Pancreas (tissue), 10 donors: ENCODE measurements around the gene ANKRD17. TPM values are rescaled to one million over a fixed set of nuclear protein-coding genes. Genes with fewer than 3 reads are reported as not detected.
A peak's percentile ranks its signal among the peaks of the same experiment; 100 is the strongest.
"Not testable (repeated sequence)": the region's sequence is repeated elsewhere in the genome, so short reads cannot be mapped to it uniquely, and the experiment has no call there.

Source experiments
- ATAC-seq, 4 donors: fragments of 200-7000 bp; cut with Tn5 transposase; one replicate each; pipeline versions ENCODE4 v1.8.0 to v1.9.1; 2020; ENCODE audit warnings: mild to moderate bottlenecking in 4 of 4, moderate library complexity in 4 of 4
- DNase-seq, 6 donors: peaks; one replicate each; pipeline ENCODE4 v3.0.0-alpha.2; 2020
- FAIRE-seq: peaks from 2 replicates; lab custom pipeline; 2012; peaks lifted over from hg19 to GRCh38; lab: Jason Lieb, UNC
- H3K27ac ChIP-seq, 4 donors: fragments of 200-600 bp; sonication (generic); 1 replicate in 3 of 4; 2 replicates in 1 of 4; pipeline versions ENCODE4 v1.5.0 to v1.8.0; 2020
- H3K27me3 ChIP-seq, 4 donors: fragments of 200-600 bp; one replicate each; pipeline ENCODE4 v1.8.0; 2021
- H3K36me3 ChIP-seq, 3 donors: fragments of 200-600 bp; sonication (generic) in 1 of 3; one replicate each; pipeline versions ENCODE4 v1.5.0 to v1.8.0; 2020 to 2021
- H3K4me1 ChIP-seq, 3 donors: fragments of 200-600 bp; one replicate each; pipeline ENCODE4 v1.8.0; 2021
- H3K4me3 ChIP-seq, 4 donors: fragments of 200-600 bp; sonication (generic) in 2 of 4; one replicate each; pipeline versions ENCODE4 v1.5.0 to v1.8.0; 2020 to 2021
- H3K9me3 ChIP-seq, 4 donors: fragments of 200-600 bp; one replicate each; pipeline ENCODE4 v1.8.0; 2021
- CTCF ChIP-seq, 4 donors: fragments of 200-600 bp; sonication (generic) in 3 of 4; IDR thresholded peaks; one replicate each; pipeline versions ENCODE4 v1.5.0 to v1.8.0; 2021; ENCODE audit warnings: antibody characterized with exemption in 4 of 4
- WGBS, 2 donors: extraction: QIAGEN DNeasy Blood & Tissue Kit; methylation state at CpG; one replicate each; pipeline ENCODE4 v1.1.7; 2013; 5-methylcytosine and 5-hydroxymethylcytosine counted together
- intact Hi-C, 3 donors: fragments of 100-400 bp; cut with DNase I; formaldehyde crosslinking; loops; one replicate each; pipeline versions ENCODE4 v1.11.1 to v1.14.2; 2022
- polyA plus RNA-seq, 2 donors: library from polyadenylated mRNA; stranded (reverse); fragments of 200-250 nt; gene quantifications; one replicate each; pipeline ENCODE4 v1.2.3, GENCODE V29; 2013
- total RNA-seq, 6 donors: library from RNA; stranded (reverse); fragmentation: NEBNext Ultra II Directional in 4 of 6; extraction: Animal tissue kit (Norgen Biotek cat#: 25700) in 4 of 6; gene quantifications; one replicate each; pipeline versions ENCODE4 v1.2.1 to v1.2.4, GENCODE V29; 2021 to 2023
- donor health status: healthy with polysubstance abuse.
- donor health status: DM: no; HTN: no; CAD: no; lungs with moderate emphysema.
- donor health status: DM: no; HTN: no; CAD: no.
- donor health status: control.
- donor health status: control.
- donor health status: Bipolar disorder and iron deficiency.
- donor health status: DM: yes; HTN: yes; CAD: no.
- donor health status: DM: no; HTN: no; CAD: no.
- donor health status: DM: no; HTN: no; CAD: no.
- donor health status: DM: yes; HTN: yes; CAD: no.

ANKRD17 gene
- total and polyA plus RNA-seq, 8 donors = 7.7 to 45.8 (median 31.0) TPM

- 1% methylated on average over 30 to 34 of the region's 34 CpGs for WGBS, 2 donors
- Histone ChIP-seq H3K36me3 (no peaks in the 10 kb centered on the region), H3K4me1 (peaks cover 9 to 47% (median 29%) of the 10 kb centered on the region in 3 donors), H3K27ac (peak overlapping the region; percentile 94 to 99 (median 98)), H3K4me3 (peak overlapping the region; percentile 84 to 90 (median 84)), H3K27me3 (no peaks in the 10 kb centered on the region), H3K9me3 (no peaks in the 10 kb centered on the region)
- FAIRE-seq = no peak
- TF ChIP-seq CTCF (IDR thresholded peaks at IDR 0.05) = no peak
- intact Hi-C loops = loop anchor here in 1 of 3 donors (10.0 kb wide), 1 partner anchor 143 kb away; no protein-coding TSS in a partner anchor
- ATAC-seq = peak; percentile 2 to 5 (median 4)
- peak in 2 of 6 donors; percentile 23 to 36 for DNase-seq
These were observed 755 bp downstream of the ANKRD17 start for GRCh38 chr4:73257651-73258435.

GRCh38 chr4:73257234-73257633 lies 1.4 kb downstream of the ANKRD17 start:
- peak in 5 of 6 donors; percentile 67 to 79 (median 77) for DNase-seq

GRCh38 chr4:73255847-73256246 lies 2.8 kb downstream of the ANKRD17 start:
- H3K27ac ChIP-seq, H3K27me3 ChIP-seq, ATAC-seq, H3K36me3 ChIP-seq, DNase-seq, H3K9me3 ChIP-seq, H3K4me3 ChIP-seq, FAIRE-seq: not testable (repeated sequence)
- peaks cover 9 to 50% (median 32%) of the 10 kb centered on the region in 3 donors for H3K4me1 ChIP-seq
- intact Hi-C loops = loop anchor here in 1 of 3 donors (10.0 kb wide), 1 partner anchor 141 kb away; no protein-coding TSS in a partner anchor
- WGBS, 2 donors = 80 to 85% methylated on average over 8 of the region's 8 CpGs

More at GRCh38 chr4:73257234-73257633, 1.4 kb downstream of the ANKRD17 start:
- H3K27me3 ChIP-seq = no peaks in the 10 kb centered on the region
- WGBS, 2 donors = 0% methylated on average over 6 of the region's 6 CpGs
- TF ChIP-seq CTCF (IDR thresholded peaks at IDR 0.05) = peak in 3 of 4 donors; percentile 39 to 53 (median 52)
- H3K4me1 ChIP-seq = peaks cover 9 to 50% (median 33%) of the 10 kb centered on the region in 3 donors
- no peaks in the 10 kb centered on the region for H3K36me3 ChIP-seq
- H3K9me3 ChIP-seq = no peaks in the 10 kb centered on the region
- peak overlapping the region; percentile 94 to 99 (median 98) for H3K27ac ChIP-seq
- FAIRE-seq = peak; percentile 53
- ATAC-seq = peak; percentile 29 to 72 (median 64)
- intact Hi-C loops = loop anchor here in 1 of 3 donors (10.0 kb wide), 1 partner anchor 142 kb away; no protein-coding TSS in a partner anchor
- H3K4me3 ChIP-seq = peak overlapping the region; percentile 84 to 90 (median 84)

- no peaks in the 10 kb centered on the region for H3K9me3 ChIP-seq
These were observed 6.6 kb downstream of the ANKRD17 start for GRCh38 chr4:73252001-73252400.

More at GRCh38 chr4:73252001-73252400, 6.6 kb downstream of the ANKRD17 start:
- intact Hi-C loops = loop anchor here in 1 of 3 donors (10.0 kb wide), 1 partner anchor 137 kb away; no protein-coding TSS in a partner anchor
- peaks cover 5 to 40% (median 22%) of the 10 kb centered on the region in 3 donors for H3K4me1 ChIP-seq
- H3K27me3 ChIP-seq = no peaks in the 10 kb centered on the region
- no peaks in the 10 kb centered on the region for H3K36me3 ChIP-seq
- no peak for TF ChIP-seq CTCF (IDR thresholded peaks at IDR 0.05)
- ATAC-seq = no peak
- no peak overlapping the region for H3K4me3 ChIP-seq
- no peak for FAIRE-seq
- DNase-seq = no peak
- H3K27ac ChIP-seq = no peak overlapping the region
